Natural killer cell (primary cell): Measurements from ENCODE around the gene CCDC127. TPM values are rescaled to one million over a fixed set of nuclear protein-coding genes. Genes with fewer than 3 reads are reported as not detected.

Experiments used
- ATAC-seq, 3 donors: fragments of 150-1000 bp in 2 of 3; fragments of 200-7000 bp in 1 of 3; cut with Tn5 transposase; 1 replicate in 1 of 3; 2 replicates in 2 of 3; pipeline ENCODE4 v1.10.0; 2021; ENCODE audit warnings: mild to moderate bottlenecking in 2 of 3, moderate library complexity in 2 of 3
- DNase-seq, 2 donors: peaks; one replicate each; pipeline versions ENCODE4 v3.0.0 to v3.0.0-alpha.2; 2013 to 2021; ENCODE audit warnings: mixed read lengths in 1 of 2
- H3K27ac ChIP-seq: one replicate; pipeline ENCODE4 v1.5.1; 2013; ENCODE audit warnings: mild to moderate bottlenecking, low read length
- H3K27me3 ChIP-seq: one replicate; pipeline ENCODE4 v1.6.1; 2013; ENCODE audit warnings: low read length; ENCODE audit not compliant: control insufficient read depth, insufficient read depth
- H3K36me3 ChIP-seq: one replicate; pipeline ENCODE4 v1.6.1; 2013; ENCODE audit warnings: low read length; ENCODE audit not compliant: control insufficient read depth, insufficient read depth
- H3K4me1 ChIP-seq: one replicate; pipeline ENCODE4 v1.6.1; 2013; ENCODE audit warnings: low read length; ENCODE audit not compliant: control insufficient read depth, insufficient read depth
- H3K4me3 ChIP-seq: one replicate; pipeline ENCODE4 v1.5.1; 2013; ENCODE audit warnings: low read length
- H3K9me3 ChIP-seq: one replicate; pipeline ENCODE4 v1.6.1; 2013; ENCODE audit warnings: low read length; ENCODE audit not compliant: control insufficient read depth, insufficient read depth
- H3K27ac Mint-ChIP-seq, 2 donors: one replicate each; pipeline ENCODE4 v1.8.0; 2022; ENCODE audit warnings: mild to moderate bottlenecking in 2 of 2, mixed read lengths in 2 of 2, moderate library complexity in 1 of 2
- H3K27me3 Mint-ChIP-seq, 2 donors: one replicate each; pipeline ENCODE4 v1.8.0; 2022; ENCODE audit warnings: low read depth in 2 of 2, mixed read lengths in 2 of 2
- H3K36me3 Mint-ChIP-seq: one replicate; pipeline ENCODE4 v1.8.0; 2022; ENCODE audit warnings: mixed read lengths
- H3K4me1 Mint-ChIP-seq, 2 donors: one replicate each; pipeline ENCODE4 v1.8.0; 2022; ENCODE audit warnings: mixed read lengths in 2 of 2
- H3K4me3 Mint-ChIP-seq: one replicate; pipeline ENCODE4 v1.8.0; 2022; ENCODE audit warnings: mild to moderate bottlenecking, moderate library complexity, mixed read lengths
- H3K9me3 Mint-ChIP-seq, 2 donors: one replicate each; pipeline ENCODE4 v1.8.0; 2022; ENCODE audit warnings: mixed read lengths in 2 of 2
- WGBS: methylation state at CpG from one replicate; pipeline ENCODE4 v1.1.7; 2013; ENCODE audit warnings: missing lambda C conversion rate; ENCODE audit not compliant: insufficient coverage; 5-methylcytosine and 5-hydroxymethylcytosine counted together
- intact Hi-C: fragments of 100-400 bp; cut with micrococcal nuclease; formaldehyde crosslinking; loops from one replicate; pipeline ENCODE4 v1.14.2; 2022
- total RNA-seq, 4 donors: library from RNA; stranded (reverse); fragments of 120-200 nt in 1 of 4; gene quantifications; one replicate each; pipeline versions ENCODE4 v1.2.3 to v1.2.4, GENCODE V29; 2013 to 2022
- TF ChIP-seq, protein P1 (sequence below): fragments of 200-600 bp; IDR thresholded peaks from one replicate; pipeline ENCODE4 v1.8.0; 2022; ENCODE audit warnings: antibody characterized with exemption

Gene CCDC127
- total RNA-seq, 3 donors from 2014 or later (not counting 1 experiment from before 2014, with no cell fraction given) = 4.4 to 6.2 (median 5.4) TPM

GRCh38 chr5:200985-201384, 17.0 kb downstream of the CCDC127 start:
- H3K4me1 Mint-ChIP-seq = no peaks in the 10 kb centered on the region
- 49% methylated on average over 4 of the region's 4 CpGs for WGBS

GRCh38 chr5:199950-200645, 17.9 kb downstream of the CCDC127 start:
- Mint-ChIP-seq H3K4me1 (no peaks in the 10 kb centered on the region), H3K27me3 (no peaks in the 10 kb centered on the region), H3K4me3 (no peak overlapping the region), H3K27ac (no peak overlapping the region), H3K9me3 (no peaks in the 10 kb centered on the region), H3K36me3 (no peaks in the 10 kb centered on the region)
- peaks cover 15% of the 10 kb centered on the region for H3K36me3 ChIP-seq
- WGBS = 95% methylated on average over 23 of the region's 23 CpGs
- ATAC-seq = no peak
- H3K4me1 ChIP-seq = no peaks in the 10 kb centered on the region
- H3K27ac ChIP-seq = no peak overlapping the region
- no peaks in the 10 kb centered on the region for H3K27me3 ChIP-seq
- intact Hi-C loops = no loop called here
- H3K4me3 ChIP-seq = no peak overlapping the region
- no peak for DNase-seq
- H3K9me3 ChIP-seq = no peaks in the 10 kb centered on the region
- TF ChIP-seq, protein P1, sequence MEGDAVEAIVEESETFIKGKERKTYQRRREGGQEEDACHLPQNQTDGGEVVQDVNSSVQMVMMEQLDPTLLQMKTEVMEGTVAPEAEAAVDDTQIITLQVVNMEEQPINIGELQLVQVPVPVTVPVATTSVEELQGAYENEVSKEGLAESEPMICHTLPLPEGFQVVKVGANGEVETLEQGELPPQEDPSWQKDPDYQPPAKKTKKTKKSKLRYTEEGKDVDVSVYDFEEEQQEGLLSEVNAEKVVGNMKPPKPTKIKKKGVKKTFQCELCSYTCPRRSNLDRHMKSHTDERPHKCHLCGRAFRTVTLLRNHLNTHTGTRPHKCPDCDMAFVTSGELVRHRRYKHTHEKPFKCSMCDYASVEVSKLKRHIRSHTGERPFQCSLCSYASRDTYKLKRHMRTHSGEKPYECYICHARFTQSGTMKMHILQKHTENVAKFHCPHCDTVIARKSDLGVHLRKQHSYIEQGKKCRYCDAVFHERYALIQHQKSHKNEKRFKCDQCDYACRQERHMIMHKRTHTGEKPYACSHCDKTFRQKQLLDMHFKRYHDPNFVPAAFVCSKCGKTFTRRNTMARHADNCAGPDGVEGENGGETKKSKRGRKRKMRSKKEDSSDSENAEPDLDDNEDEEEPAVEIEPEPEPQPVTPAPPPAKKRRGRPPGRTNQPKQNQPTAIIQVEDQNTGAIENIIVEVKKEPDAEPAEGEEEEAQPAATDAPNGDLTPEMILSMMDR = no peak

More at GRCh38 chr5:200985-201384, 17.0 kb downstream of the CCDC127 start:
- no peak overlapping the region for H3K4me3 ChIP-seq
- peaks cover 23% of the 10 kb centered on the region for H3K36me3 ChIP-seq
- DNase-seq (no peak), ATAC-seq (no peak)
- intact Hi-C loops = no loop called here
- H3K4me3 Mint-ChIP-seq = no peak overlapping the region
- no peaks in the 10 kb centered on the region for H3K9me3 ChIP-seq
- H3K27ac ChIP-seq = no peak overlapping the region
- H3K4me1 ChIP-seq = no peaks in the 10 kb centered on the region
- peaks cover 7% of the 10 kb centered on the region for H3K36me3 Mint-ChIP-seq
- no peaks in the 10 kb centered on the region for H3K9me3 Mint-ChIP-seq
- TF ChIP-seq, protein P1 = no peak
- no peak overlapping the region for H3K27ac Mint-ChIP-seq
- H3K27me3 ChIP-seq = no peaks in the 10 kb centered on the region
- no peaks in the 10 kb centered on the region for H3K27me3 Mint-ChIP-seq

DNA sequence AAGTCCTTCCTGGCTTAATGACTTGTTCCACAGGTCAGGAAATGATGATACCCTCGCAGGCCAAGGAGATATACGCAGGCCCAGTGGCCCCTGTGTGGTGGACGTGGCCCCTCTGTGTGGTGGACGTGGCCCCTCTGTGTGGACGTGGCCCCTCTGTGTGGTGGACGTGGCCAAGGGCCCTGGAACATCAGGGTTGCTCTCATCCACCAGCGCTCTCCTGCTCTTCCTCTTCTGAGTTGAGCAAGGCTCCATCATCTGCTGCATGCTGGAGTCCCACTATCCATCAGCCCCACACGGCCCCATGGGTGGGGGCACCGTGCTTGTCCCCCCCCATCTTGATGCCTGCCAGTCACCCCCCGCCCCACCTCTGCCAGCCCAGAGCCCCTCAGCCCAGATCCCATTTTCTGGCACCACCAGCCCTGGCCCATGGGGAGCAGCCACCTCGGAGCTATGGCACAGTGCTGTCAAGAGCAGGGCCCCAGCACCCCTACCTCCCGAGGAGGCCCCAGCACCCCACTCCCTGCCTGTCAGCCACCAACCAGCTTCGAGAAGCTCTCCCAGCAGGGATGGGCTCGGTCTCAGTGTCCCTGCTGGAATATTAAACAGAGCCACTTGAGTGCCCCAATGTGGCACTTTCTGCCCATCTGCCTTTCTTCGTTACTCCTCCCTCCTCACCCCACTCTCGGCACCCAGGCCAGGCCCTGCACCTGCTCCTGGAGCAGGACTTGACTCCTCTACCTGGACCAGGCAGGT, 18.6 kb downstream of the CCDC127 start:
- intact Hi-C loops = no loop called here
- Histone ChIP-seq H3K9me3 (no peaks in the 10 kb centered on the region), H3K36me3 (peaks cover 9% of the 10 kb centered on the region), H3K4me3 (no peak overlapping the region), H3K27me3 (no peaks in the 10 kb centered on the region), H3K27ac (no peak overlapping the region), H3K4me1 (no peaks in the 10 kb centered on the region)
- DNase-seq = no peak
- H3K27me3 Mint-ChIP-seq = no peaks in the 10 kb centered on the region
- no peak for ATAC-seq
- no peak overlapping the region for H3K4me3 Mint-ChIP-seq
- no peaks in the 10 kb centered on the region for H3K4me1 Mint-ChIP-seq
- no peak overlapping the region for H3K27ac Mint-ChIP-seq
- no peaks in the 10 kb centered on the region for H3K36me3 Mint-ChIP-seq
- TF ChIP-seq, protein P1 = no peak
- 96% methylated on average over 16 of the region's 16 CpGs for WGBS
- no peaks in the 10 kb centered on the region for H3K9me3 Mint-ChIP-seq
